ENCODE results near the gene COX19. TPM values are rescaled to one million over a fixed set of nuclear protein-coding genes. Genes with fewer than 3 reads are reported as not detected.

Gene COX19
- total RNA-seq, 1 experiment from 2014 or later, result 12.3 TPM

GRCh38 chr7:1018334-1018695 lies 43.0 kb upstream of the COX19 start:
- no CpG with 5 or more reads among the region's 13 CpGs for WGBS (ENCODE audit: extremely low coverage, insufficient read length, low lambda C conversion rate)
- H3K27ac Mint-ChIP-seq, result peak overlapping the region in 1 of 3 experiments; percentile 76; a peak in 2 of 7 replicates
- Histone ChIP-seq H4K8ac (replicated peaks; ENCODE audit: insufficient read length, low read depth, low read length) (no peak overlapping the region), H2AK5ac (ENCODE audit: insufficient read length, low read length) (no peak overlapping the region), H3K4me2 (ENCODE audit: insufficient read depth, insufficient read length, low read length) (no peak overlapping the region), H2BK5ac (ENCODE audit: insufficient read length, low read length) (no peak overlapping the region), H3K4ac (ENCODE audit: low read depth, low read length) (no peak overlapping the region), H3K23ac (ENCODE audit: insufficient read length, low read depth, low read length) (no peak overlapping the region), H4K5ac (ENCODE audit: insufficient read length, low read depth, low read length) (no peak overlapping the region), H3K18ac (ENCODE audit: insufficient read length, low read depth, low read length) (no peak overlapping the region), H2BK20ac (ENCODE audit: low read depth, low read length, poor library complexity, severe bottlenecking) (no peak overlapping the region), H3K4me1 (ENCODE audit: insufficient read depth, low read length) (no peaks in the 10 kb centered on the region), H3K79me2 (ENCODE audit: insufficient read depth, low read length) (no peaks in the 10 kb centered on the region), H3K9me3 (ENCODE audit: control insufficient read depth, low read depth, low read length) (no peaks in the 10 kb centered on the region), H4K20me1 (ENCODE audit: control insufficient read depth, insufficient read depth, insufficient read length) (no peaks in the 10 kb centered on the region), H3K27ac (ENCODE audit: insufficient read length, low read depth, low read length) (no peak overlapping the region), H3K23me2 (ENCODE audit: insufficient read length, low read depth, low read length, poor library complexity, severe bottlenecking) (no peaks in the 10 kb centered on the region), H2BK12ac (ENCODE audit: insufficient read length, low read depth, low read length) (no peak overlapping the region), H2AFZ (ENCODE audit: low read length) (no peak overlapping the region), H3T11ph (ENCODE audit: low read length) (no peak overlapping the region), H2BK120ac (ENCODE audit: low read depth, low read length, poor library complexity, severe bottlenecking) (no peak overlapping the region), H3K56ac (ENCODE audit: insufficient read length, low read depth, low read length) (no peak overlapping the region), H4K91ac (ENCODE audit: insufficient read length, low read depth, low read length) (no peak overlapping the region), H3K9ac (ENCODE audit: extremely low read depth, insufficient read length, low read length) (no peak overlapping the region), H3K79me1 (ENCODE audit: insufficient read depth, low read depth, low read length, poor library complexity, severe bottlenecking) (no peaks in the 10 kb centered on the region), H3K27me3 (ENCODE audit: insufficient read depth, low read length) (no peaks in the 10 kb centered on the region), H2BK15ac (ENCODE audit: low read depth, low read length) (no peak overlapping the region), H3K14ac (ENCODE audit: insufficient read depth, low read length) (no peak overlapping the region)
- H3K27me3 Mint-ChIP-seq (ENCODE audit: low read depth), result no peaks in the 10 kb centered on the region
- no peaks in the 10 kb centered on the region for H3K4me1 Mint-ChIP-seq
- no peak for DNase-seq
- H3K9me3 Mint-ChIP-seq, result no peaks in the 10 kb centered on the region
- no peak overlapping the region for H3K4me3 Mint-ChIP-seq
- TF ChIP-seq, protein P1, sequence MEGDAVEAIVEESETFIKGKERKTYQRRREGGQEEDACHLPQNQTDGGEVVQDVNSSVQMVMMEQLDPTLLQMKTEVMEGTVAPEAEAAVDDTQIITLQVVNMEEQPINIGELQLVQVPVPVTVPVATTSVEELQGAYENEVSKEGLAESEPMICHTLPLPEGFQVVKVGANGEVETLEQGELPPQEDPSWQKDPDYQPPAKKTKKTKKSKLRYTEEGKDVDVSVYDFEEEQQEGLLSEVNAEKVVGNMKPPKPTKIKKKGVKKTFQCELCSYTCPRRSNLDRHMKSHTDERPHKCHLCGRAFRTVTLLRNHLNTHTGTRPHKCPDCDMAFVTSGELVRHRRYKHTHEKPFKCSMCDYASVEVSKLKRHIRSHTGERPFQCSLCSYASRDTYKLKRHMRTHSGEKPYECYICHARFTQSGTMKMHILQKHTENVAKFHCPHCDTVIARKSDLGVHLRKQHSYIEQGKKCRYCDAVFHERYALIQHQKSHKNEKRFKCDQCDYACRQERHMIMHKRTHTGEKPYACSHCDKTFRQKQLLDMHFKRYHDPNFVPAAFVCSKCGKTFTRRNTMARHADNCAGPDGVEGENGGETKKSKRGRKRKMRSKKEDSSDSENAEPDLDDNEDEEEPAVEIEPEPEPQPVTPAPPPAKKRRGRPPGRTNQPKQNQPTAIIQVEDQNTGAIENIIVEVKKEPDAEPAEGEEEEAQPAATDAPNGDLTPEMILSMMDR (conservative IDR thresholded peaks at IDR 0.05), result no peak
- H3K36me3 Mint-ChIP-seq (ENCODE audit: insufficient read depth in 1 of 3, low read depth in 3 of 3), result peaks cover 2 to 23% (median 10%) of the 10 kb centered on the region in 3 experiments; a peak in 6 of 7 replicates

Data from H9 (cell line).